Erythroblast (primary cell): ENCODE measurements around the gene RAMP1.

ENCODE experiments used
- GATA1 ChIP-seq: IDR thresholded peaks from 2 replicates; pipeline ENCODE4 v1.6.1; 2011; ENCODE audit warnings: low read depth, mild to moderate bottlenecking, control low read depth, low read length, moderate library complexity
- POLR2A ChIP-seq: IDR thresholded peaks from 2 replicates; pipeline ENCODE4 v1.6.1; 2011; ENCODE audit warnings: mild to moderate bottlenecking, low read length

GRCh38 chr2:237882510-237883481 is 23.4 kb downstream of the RAMP1 start:
- TF ChIP-seq POLR2A: no peak
- no peak for TF ChIP-seq GATA1
